ENCODE measurements around the gene VSTM1.
"Not testable (repeated sequence)": the region's sequence is repeated elsewhere in the genome, so short reads cannot be mapped to it uniquely, and the experiment has no call there.

VSTM1 gene, protein sequence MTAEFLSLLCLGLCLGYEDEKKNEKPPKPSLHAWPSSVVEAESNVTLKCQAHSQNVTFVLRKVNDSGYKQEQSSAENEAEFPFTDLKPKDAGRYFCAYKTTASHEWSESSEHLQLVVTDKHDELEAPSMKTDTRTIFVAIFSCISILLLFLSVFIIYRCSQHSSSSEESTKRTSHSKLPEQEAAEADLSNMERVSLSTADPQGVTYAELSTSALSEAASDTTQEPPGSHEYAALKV

DNA sequence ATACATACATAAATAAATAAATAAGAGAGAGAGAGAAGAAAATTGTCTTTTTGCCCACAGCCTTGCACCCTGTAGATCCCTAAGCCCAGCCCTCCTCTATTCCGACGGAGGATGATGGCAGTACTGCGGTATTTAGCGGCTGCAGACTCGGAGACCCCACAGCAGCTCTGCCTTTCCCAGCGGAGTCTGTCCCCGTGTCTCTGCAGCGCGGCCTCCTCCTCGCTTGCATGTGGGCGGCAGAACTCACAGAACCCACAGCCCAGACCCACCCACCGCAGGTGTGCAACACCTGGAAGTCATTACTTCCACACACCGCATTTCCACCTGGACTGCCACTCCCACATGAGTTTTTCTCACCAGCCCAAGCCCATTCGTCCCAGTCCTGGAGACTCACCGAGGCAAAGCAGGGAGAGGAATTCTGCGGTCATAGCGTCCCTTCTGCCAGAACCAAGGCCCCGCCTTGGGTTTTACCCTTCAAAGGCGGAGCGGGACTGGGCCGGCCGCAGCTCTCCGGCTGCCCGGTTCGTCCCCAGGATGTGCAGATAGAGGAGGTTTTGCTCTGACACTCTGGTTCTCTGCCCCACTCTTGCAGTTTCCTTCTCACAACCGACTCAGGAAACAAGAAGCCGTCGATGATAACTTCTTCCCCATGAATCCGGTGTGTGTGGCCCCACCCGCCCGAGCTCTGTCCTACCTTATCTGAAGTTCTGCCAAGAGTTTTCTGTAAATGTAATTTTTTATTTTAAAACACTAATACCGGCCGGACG, at the start of gene VSTM1:
TSS of gene VSTM1 (minus strand) at position 548 of the 767 bp plus-strand sequence. CDS start at position 428, 120 bp downstream.
- DNase-seq, result no peak

DNA sequence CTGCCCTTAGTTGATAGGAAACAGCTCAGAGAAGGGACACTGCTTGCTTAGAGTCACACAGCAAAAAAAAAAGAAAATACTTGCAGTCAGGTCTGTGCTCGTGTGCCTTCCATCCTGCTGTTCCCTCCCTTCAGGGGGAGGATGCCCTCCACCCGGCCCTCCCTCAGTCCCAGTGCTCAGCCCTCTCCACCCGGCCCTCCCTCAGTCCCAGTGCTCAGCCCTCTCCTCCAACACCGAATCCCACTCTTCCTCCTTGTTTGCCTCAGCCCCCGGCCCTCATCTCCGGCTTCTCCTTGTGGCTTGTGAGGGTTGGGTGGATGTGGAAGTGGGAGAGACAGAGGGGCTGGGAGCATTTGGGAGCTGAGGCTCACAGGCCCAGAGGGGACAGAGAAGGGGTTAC, 46.0 kb upstream of the VSTM1 start:
- DNase-seq, result no peak

DNA sequence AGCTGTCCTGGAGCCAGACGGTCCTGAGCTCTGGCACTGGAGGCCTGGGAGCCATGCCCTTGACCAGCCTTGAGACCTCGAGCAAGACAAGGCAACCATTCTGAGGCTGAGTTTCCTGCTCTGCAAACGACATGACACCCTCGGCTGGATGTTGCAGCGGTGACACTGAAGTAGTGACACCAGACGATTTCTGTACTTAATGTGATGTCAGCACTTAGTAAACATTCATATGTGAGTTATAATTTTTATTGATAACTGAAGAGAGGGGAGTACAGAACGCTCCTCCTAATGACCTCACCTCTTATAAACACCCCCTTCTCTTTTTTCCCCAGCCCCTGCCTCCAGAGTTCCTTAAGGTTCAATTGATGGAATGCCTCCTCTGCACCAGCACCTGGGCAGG, 44.8 kb upstream of the VSTM1 start:
- DNase-seq, result no peak

DNA sequence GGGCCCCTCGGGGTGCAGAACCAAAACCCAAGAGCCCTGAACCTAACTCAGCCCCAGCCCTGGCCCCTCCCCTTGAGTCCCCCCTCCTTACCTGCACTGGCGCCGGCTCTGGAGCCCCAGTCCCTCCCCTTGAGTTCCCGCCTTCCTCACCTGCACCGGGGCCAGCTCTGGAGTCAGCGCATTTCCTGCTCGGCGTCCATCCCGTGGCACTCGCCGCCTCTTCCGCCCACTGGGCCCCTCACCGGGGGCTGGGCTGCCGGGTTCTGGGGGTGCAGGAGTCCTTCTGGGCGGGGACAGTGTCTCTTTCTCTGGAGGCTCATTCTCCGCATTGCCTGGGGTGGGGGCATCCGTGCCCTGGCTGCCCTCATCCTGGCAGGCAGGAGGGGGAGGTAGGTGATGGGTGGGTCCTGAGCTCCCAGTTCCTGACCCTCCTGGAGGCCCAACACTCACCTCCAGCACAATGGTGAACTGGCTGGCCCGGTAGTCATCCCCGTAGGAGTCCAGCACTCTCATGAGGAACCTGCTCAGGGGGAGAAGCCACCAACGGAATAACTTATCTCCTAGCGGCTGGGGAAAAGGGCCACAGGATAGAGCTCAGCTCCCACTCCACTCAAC, 44.3 kb upstream of the VSTM1 start:
- DNase-seq, result no peak

DNA sequence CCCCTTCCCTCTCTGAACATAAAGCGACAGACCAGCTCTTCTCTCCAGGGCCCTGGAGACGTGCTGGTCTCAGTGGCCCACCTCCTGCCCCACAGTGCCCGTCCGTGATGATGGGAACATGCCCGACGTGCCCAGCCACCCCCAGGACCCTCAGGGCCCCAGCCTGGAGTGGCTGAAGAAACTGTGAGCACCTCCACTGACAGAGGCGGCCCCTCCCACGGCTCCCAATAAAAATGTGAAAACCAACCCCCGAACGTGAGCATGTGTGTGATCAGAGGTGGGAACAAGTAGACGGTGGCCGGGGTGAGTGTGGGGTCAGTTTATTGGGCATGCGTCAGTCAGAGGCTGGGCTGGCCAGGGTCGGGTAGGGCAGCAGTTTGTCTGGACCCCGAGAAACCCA, 43.0 kb upstream of the VSTM1 start:
- DNase-seq, result no peak

DNA sequence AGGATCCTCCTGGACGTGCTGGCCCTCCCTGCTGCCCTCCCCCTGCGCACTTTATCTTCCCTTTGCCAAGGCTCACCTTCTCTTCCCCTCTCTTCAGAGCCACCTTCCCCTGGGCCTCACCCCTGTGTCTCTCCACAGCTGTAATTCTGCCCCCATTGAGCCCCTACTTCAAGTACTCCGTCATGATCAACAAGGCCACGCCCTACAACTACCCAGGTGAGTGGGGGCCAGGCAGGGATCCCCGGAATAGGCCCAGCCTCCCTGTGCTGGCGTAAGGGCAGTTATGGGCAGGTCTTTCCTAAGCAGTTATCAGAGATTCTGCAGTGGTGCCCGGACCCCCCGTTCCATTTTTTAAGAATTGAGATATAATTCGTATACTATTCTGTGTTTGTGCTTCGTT, 42.1 kb upstream of the VSTM1 start:
- DNase-seq, result no peak

DNA sequence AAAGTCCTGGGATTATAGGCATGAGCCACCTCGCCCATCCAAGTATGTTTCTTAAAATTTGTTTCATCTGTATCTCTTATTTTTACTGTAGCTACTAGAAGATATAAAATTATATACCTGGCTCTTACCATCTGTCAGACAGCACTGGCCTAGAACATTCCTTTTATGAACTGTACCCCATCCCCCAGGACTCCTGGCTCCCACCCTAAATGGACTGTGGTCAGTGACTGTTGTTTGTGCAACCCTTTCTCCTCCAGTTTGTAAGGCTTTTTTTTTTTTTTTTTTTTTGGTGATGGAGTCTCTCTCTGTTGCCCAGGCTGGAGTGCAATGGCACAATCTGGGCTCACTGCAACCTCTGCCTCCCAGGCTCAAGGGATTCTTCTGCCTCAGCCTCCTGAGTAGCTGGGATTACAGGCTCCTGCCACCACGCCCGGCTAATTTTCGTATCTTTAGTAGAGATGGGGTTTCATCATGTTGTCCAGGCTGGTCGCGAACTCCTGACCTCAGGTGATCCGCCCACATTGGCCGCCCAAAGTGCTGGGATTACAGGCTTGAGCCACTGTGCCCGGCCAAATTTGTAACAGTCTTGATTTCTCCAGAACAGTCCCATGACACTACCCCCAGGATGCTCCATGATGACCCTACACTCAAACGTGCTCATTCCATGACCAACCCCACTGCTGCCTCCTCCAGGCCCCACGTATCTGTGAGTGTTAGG, 41.5 kb upstream of the VSTM1 start:
- DNase-seq, result no peak

DNA sequence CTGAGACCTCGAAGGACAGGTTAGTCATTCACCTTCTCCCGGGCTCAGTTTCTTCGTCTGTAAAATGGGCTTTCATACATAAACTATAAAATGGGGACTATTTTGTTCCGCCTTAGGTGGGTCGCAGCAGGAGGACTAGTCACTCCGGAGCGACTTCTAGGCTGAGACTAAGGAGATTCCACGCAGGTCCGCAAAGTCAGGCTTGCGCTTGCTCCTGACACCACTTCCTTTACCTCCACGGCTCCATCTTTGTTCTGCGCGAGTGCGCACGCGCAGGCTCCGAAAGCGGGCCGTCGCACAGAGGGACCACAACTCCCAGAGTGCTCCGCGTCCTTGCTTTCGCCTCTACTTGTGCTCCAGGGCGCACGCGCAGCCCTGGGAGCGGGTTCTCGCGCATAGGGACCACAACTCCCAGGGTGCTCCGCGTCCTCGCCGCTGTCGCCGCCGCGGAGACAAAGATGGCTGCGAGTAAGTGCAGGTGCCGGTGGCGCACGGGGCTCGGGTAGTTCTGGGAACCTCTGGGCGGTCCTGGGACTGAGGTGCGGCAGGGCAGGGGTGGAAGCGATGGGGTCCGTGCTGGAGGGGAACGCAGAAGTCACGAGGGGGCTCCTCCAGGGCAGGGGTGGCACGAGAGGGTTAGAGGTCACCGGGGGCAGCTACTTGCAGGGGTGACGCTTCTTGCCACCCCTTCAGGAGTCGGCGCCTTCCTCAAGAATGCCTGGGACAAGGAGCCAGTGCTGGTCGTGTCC, 38.9 kb upstream of the VSTM1 start, which contains the start of gene NDUFA3:
TSS of gene NDUFA3 (plus strand) at position 435 of the 749 bp plus-strand sequence. CDS start at position 459, 24 bp downstream.
- DNase-seq, result peak; percentile 95

DNA sequence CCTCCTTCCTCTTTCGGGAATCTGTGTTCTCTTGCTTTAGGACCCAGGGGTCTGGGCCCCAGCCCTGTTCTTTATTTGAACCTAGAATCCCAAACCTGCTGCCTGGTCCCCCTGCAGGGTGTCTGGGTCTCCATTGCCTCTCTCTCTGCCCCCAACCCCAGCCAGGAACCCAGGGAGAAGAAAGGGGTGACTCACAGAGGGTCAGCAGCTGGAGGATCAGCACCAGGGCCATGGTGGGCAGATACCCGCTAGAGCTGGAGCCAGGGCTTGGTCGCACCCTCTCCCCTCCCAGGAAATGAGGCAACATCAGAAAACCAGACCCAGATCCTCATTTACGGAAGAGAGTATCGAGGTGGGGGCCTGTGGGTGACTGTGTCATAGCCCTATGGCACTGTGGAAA, 36.9 kb upstream of the VSTM1 start, which contains the start of gene OSCAR:
TSS of gene OSCAR (minus strand) at position 243 of the 400 bp plus-strand sequence. CDS start at position 232, 11 bp downstream.
- no peak for DNase-seq

DNA sequence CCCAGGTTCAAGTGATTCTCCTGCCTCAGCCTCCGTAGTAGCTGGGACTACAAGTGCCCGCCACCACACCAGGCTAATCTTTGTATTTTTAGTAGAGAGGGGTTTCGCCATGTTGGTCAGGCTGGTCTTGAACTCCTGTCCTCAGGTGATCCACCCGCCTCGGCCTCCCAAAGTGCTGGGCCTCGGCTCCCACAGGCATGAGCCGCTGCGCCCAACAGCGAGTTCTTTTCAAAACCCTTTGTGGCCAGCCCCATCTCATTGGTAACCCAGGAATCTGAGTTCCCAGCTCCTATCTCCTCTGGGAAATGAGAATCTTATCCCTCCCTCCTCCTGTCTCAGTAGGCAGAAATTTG, 36.2 kb upstream of the VSTM1 start:
- DNase-seq, result not testable (repeated sequence)

DNA sequence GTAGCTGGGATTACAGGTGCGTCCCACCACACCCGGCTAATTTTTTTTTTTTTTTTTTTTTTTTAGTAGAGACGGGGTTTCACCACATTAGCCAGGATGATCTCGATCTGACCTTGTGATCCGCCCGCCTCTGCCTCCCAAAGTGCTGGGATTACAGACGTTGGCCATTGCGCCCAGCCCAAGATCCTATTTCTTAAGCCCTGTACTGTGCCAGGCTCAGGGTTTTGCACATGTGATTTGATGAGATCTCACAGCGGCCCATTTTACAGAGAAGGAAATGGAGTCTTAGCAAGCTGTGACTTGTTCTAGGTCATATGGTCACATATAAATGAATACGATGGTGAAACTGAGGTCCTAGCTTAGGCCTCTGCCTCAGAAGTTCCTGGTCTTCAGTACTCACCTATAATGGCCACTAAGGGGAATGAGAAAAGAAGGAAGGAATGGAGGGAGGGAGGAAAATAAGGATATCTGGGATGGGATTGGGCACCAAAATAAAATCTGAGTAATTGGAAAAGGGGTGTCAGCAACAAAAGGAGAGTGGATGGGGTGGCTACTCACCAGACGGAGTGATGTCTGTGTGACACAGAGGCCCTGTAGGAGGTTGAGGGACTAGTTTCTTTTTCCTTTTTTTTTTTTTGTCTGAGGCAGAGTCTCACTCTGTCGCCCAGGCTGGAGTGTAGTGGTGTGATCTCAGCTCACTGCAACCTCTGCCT, 35.6 kb upstream of the VSTM1 start:
- DNase-seq, result no peak

DNA sequence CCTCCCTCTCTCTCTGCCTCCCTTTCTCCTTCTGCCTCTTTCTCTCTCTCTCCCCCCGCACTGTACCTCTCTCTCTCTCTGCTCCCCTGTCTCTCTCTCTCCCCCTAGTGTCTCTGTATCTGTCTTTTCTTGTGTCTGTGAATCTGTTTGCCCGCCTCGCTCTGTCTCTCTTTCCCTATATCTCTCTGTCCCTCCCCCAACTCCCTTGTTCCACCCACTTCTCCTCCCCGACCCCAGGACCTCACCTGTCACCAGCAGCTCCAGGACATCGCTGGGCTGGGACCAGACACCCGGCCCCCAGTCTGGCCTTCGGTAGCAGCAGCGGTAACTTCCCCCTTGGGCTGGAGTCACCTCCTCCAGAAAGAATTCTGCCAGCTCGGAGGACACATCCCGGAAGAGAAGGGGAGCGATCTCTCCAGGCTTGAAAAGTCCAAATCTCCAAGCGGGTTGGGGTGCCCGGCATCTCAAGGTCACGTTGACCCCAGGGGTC, 33.0 kb upstream of the VSTM1 start:
- peak; percentile 35 for DNase-seq

DNA sequence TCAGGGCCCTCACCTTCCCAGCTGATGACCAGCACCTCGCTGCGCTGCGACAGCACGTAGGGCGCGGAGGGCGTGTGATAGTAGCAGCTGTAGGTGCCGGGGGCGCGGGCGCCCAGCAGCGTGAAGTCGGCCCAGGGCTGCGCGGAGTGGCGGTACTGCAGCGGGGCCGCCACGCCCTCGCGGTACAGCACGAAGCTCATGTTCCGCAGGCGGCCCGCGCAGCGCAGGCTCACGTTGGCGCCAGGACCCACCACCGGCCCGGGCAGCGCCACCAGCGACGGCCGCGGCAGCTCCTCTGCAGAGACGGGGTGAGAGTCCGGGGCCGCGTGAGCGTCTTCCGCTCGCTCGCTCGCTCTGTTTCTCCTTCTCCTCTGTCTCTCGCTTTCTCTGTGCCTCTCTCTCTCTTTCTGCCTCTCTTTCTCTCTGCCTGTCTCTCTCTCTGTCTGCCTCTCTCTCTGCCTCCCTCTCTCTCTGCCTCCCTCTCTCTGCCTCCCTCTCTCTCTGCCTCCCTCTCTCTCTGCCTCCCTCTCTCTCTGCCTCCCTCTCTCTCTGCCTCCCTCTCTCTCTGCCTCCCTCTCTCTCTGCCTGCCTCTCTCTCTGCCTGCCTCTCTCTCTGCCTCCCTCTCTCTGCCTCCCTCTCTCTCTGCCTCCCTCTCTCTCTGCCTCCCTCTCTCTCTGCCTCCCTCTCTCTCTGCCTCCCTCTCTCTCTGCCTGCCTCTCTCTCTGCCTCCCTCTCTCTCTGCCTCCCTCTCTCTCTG, 32.3 kb upstream of the VSTM1 start:
- not testable (repeated sequence) for DNase-seq

DNA sequence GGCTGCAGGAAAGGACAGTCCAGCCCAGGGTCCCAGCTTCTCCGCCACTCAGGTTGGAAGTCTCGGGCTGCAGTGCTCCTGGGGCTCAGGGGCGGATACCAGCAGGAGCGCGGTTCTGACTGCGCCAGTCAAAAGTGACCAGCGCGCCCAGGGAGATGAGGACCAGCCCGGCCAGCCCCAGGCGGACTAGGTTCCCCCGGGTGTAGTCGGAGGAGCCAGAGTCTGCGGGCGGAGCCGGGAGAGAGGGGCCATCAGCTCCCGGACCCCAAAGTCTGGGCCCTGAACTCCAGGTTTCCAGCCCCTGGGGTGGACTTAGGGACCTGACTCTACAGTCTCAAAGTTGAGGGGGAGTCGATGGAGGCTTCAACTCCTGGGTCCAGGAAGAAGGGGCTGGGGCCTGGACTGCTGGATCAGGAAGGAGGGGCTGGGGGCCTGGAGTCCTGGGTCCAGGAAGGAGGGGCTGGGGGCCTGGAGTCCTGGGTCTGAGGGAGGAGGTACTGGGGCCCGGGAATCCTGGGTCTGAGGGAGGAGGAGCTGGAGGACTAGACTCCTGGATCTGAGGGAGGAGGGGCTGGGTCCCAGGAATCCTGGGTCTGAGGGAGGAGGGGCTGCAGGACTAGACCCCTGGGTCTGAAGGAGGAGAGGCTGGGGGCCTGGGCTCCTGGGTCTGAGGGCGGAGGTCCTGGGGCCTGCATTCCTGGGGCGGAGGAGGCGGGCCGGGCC, 31.6 kb upstream of the VSTM1 start:
- DNase-seq, result no peak

DNA sequence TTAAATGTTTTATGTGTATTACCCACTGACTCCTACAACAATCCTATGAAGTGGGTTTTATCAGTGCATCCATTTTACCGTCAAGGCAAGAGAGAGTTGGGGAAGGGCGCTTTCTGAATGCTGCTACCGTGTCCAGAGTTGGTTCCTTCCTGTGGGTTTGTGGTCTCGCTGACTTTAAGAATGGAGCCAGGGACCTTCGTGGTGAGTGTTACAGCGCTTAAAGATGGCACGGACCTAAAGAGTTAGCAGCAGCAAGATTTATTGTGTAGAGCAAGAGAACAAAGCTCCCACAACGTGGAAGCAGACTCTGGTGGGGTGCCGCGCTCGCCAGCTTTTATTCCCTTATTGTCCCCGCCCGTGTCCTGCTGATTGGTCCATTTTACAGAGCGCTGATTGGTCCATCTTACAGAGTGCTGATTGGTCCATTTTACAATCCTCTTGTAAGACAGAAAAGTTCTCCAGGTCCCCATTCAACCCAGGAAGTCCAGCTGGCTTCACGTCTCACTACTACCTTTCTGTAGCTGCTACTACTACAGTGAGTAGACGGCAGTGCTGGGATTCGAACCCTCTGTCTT, 30.8 kb upstream of the VSTM1 start:
- no peak for DNase-seq

DNA sequence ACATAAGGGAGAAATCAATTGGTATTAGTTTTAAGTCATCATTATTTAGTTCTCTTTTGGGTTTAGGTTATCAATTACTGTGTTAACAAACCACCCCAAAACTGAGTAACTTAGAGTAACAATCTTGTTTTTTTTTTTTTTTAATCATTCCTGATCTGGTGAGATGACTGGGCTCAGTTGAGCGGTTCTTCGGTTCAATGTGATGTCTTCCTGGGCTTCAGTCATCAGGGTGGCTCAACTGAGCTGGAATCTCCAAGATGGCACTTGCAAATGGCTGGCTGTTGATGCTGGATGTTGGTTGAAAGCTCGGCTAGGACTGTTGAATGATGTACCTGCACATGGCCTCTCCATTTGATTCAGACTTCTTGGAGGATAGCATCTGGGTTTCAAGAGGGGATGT, 20.7 kb upstream of the VSTM1 start:
- DNase-seq, result no peak

DNA sequence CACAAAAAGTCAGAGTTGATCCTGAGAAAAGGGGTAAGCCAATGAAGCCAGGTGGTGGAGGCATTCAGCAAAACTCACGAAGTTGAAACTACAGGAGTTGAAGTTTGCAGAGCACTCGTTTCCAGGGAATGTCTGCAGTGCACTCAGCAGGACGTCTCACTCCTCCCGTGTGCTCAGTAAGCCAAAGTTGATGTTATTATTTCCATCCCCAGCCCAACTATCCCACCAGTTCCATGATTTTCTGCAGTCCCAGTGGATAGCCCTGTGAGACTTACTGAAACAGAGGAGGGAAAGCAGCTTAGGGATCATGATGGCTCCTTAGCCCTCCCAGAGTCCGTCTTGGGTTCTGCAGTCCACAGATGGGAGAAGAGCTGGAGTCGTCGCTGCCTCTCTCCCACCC, 17.3 kb upstream of the VSTM1 start, which contains the start of gene TARM1:
TSS of gene TARM1 (minus strand) at position 334 of the 400 bp plus-strand sequence. CDS start at position 309, 25 bp downstream.
- no peak for DNase-seq

DNA sequence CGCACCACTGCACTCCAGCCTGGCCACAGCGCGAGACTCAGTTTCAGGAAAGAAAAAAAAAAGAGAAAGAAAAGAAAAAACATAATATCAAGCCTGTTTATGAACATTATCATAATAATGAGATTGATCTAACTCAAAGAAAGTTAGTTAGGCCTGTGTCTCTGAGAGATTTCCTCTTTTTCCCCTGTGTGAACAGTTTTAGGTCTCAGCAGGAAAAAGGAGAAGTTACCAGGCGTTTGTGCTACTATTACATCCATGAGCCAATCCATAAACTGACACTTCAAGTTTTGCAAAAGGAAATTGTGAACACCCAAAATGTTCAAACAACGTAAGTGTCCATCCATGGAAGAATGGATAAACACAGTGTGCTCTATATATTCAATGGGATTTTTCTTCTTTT, 13.6 kb upstream of the VSTM1 start:
- DNase-seq, result no peak

DNA sequence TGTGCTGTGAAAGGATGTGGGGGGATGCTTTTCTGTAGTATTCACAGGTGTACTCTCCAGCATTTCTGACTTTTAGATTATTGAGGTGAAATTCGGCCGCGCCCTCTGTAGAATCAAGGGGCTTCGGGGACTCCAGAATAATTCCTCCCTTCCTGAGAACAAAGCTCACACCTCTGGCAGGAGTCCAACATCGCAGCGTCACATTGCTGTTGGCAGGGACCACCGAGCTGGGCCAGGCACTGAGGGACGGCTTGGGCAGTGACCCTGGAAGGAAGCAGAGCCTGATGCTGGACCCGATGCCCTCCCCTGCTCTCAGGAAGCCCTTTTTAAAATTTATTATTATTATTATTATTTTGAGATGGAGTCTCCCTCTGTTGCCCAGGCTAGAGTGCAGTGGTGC, 11.2 kb upstream of the VSTM1 start:
- no peak for DNase-seq

DNA sequence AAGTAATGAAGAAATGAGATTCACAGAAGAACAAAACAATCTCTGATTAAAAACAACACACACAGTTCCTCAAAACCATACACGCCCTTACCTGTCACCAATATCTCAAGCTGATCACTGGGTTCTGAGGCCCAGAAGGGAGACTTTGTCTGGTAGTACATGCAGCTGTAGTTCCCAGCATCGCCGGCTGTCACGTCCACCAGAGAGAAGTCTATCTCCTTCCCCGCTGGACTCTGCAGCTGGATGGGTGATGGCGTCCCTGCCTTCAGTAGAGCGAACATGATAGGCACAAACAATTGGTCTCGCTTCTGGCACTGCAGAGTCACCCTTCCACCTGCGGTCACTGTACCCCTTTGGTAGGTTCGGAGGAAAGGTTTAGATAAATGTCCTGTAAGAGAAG, 10.1 kb upstream of the VSTM1 start:
- no peak for DNase-seq

Measured in NCI-H1436 treated with DMSO at 0.1 percent for 48 hours (cell line).